GM18519 (cell line): Measurements from ENCODE around the gene ELOVL6.

ENCODE experiments used
- ATAC-seq: cut with Tn5 transposase; IDR thresholded peaks from one replicate; pipeline ENCODE4 v1.9.1; 2021; ENCODE audit warnings: mild to moderate bottlenecking, moderate library complexity; ENCODE audit not compliant: unreplicated experiment, low FRiP score

ELOVL6 gene

GRCh38 chr4:110003401-110004187 is 194.8 kb downstream of the ELOVL6 start:
- no peak for ATAC-seq

- no peak for ATAC-seq
Measured at GRCh38 chr4:110002326-110002725, 196.1 kb downstream of the ELOVL6 start.

GRCh38 chr4:109999585-109999912 is 198.9 kb downstream of the ELOVL6 start:
- no peak for ATAC-seq

- peak; percentile 35 for ATAC-seq
Measured at GRCh38 chr4:109998867-109999584, 199.4 kb downstream of the ELOVL6 start.

GRCh38 chr4:109996526-109996925 is 201.9 kb downstream of the ELOVL6 start:
- ATAC-seq, result no peak
